GM21786 (cell line): ENCODE data around the gene EXOC2.
"Not testable (repeated sequence)": the region's sequence is repeated elsewhere in the genome, so short reads cannot be mapped to it uniquely, and the experiment has no call there.

Experiments
- ATAC-seq: cut with Tn5 transposase; IDR thresholded peaks from one replicate; pipeline ENCODE4 v1.9.1; 2021; ENCODE audit not compliant: unreplicated experiment

Gene EXOC2

DNA sequence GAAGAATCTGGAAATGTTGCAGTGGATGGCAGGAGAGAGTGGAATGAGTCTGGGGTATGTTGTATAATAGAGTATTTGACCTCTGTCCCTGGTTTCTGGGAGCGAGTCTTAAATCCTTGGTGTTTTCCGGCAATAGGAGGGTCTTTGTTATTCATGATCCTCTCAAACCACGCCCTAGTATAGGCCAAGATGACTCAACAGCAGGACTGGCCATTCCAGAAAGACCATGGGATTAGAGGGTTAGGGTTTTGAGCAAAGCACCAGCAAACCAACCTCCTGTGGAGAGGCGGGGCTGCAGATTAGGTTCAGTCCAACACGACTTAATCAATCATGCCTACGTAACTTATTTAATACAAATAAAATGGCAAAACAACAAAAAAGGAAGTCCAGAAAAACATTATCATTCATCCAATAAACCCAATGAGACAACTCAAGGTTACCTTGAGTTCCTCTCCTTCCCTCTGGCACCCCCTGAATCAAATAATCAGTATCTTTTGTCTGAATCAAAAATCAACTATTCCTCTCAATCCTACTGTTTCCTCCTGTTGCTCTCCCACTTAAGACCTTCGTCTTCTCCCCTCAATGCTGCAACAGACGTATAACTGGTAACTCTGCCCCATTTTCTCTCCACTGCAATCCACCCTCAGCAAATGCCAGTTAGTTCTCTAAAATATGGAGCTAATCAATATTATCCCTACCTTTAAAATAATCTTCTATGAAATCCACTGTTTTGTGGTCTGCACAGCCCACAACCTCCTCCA lies 51.5 kb downstream of the EXOC2 start:
- ATAC-seq = no peak

DNA sequence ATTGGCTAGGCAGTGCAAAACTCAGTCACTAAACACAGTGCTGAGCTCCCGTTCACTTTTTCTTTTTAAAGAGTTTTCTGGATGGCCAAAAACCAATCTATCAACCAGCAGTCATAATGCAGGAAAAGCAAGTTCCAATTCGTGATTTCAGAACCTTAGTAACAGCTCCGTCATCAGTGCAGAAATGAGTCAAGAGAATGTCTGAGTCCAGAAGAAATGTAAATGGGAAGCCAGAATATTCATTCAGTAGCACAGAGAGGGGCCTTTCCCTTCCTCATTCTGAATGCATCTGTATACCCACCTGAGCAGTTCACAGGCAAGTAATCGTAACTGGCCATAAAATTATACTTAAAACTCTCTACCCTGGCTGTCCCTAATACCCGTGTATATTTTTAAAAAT lies 56.5 kb downstream of the EXOC2 start:
- ATAC-seq = peak; percentile 86

DNA sequence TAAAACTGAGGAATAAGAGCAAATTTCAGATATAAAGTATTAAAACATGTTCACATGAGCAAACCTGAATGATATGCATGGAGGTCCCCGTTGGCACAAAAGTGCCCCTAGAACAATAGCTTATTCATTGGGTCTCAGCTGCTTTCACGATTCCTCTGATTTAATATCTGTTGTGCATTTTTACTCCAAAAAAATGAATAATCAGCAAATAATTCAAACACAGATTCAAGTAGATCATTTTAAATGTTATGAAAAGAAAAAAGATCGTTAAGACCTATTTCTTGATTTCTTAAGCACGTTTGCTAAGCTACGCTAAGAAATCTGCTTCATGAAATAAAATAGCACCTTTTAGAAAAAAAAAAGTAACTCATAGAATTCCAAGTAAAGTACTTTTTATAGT lies 57.7 kb downstream of the EXOC2 start:
- no peak for ATAC-seq

DNA sequence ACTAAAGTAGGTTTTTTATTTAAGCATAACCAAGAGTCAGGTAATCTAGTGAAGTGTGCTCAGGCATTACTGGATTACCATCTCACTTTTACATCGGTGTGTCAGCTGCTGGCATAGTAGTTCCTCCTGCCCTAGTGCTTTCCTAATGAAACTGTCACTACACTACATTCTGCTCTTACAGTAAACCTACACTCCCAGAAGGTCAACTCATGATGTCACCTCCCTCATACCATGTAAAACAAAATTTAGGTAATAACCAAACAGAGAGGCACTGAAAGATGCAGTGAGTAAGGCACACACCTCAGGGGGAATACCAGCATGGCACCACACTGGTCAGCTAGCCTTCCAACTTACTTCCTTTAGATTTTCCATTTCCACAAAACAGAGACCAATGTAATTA lies 59.3 kb downstream of the EXOC2 start:
- ATAC-seq = no peak

DNA sequence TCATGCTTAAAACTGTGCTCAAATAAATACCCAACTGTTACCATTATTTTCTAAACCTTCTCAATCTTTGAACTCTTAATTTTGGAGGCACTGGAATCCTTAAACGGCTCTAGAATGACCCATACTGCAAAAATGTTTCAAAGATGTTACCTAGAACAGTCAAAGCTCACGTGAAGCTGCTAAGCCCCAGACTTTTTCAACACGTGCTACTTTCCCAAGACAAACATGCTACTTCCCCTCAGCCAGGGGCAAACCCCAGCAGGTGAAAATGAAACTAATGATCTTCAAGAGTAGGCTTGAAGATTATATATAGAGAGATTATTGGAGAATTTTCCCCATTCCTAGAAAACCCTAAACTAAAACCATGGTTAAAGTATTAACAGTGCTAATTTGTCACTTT lies 64.2 kb downstream of the EXOC2 start:
- no peak for ATAC-seq

DNA sequence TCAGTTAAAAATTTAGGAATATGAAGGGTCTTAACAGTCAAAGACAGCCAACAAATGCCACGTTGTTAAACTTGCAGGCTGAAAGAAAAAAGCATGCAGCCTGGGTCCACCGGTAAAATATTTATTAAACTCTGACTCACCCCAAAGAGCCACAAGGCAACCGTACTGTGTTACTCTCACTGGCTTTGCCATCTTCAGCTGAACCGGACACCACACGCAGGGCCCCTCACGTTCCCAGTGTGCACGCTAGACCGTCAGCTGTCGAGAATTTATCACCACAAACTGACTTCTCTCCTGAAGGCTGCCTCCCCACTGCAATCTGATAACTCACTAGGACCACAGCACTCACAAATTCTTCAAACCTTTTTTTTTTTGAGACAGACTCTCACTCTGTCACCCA lies 66.7 kb downstream of the EXOC2 start:
- no peak for ATAC-seq

DNA sequence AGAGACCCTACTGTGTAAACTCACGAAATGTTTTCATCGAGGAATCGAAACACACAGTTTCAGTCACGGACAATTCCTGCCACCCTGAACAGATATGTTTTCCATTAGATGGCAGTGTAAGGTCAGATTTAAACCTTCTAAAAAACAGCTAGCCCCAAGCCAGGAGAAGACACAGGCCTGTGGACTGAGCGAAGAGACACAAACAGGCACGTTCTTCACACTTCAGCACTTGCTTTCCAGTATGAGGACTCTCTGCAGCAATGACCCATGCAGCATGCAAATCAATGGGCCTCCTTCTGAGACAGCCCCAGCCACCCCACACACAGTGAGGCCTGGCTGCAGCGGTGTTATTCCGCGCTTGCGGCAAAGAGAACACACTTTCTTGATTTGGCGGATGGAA lies 68.0 kb downstream of the EXOC2 start:
- ATAC-seq = no peak

DNA sequence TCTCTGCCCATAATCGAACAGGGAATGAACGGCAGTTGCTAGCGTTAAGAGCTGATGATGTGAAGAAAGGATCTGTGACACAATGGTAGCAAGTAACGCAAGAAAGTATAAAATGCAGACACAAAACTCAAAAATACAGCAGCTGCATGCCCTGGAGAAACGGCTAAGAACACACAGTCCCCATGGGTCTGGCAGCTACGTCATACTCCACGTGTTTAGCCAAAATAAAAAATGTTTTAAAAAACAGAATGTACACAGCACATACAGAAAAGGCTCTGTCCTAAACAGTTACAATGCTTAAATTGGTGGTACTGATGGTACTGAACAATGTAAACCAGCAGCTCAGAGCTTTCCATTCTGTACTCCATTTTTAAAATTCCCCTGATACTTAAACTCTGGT lies 70.5 kb downstream of the EXOC2 start:
- no peak for ATAC-seq

DNA sequence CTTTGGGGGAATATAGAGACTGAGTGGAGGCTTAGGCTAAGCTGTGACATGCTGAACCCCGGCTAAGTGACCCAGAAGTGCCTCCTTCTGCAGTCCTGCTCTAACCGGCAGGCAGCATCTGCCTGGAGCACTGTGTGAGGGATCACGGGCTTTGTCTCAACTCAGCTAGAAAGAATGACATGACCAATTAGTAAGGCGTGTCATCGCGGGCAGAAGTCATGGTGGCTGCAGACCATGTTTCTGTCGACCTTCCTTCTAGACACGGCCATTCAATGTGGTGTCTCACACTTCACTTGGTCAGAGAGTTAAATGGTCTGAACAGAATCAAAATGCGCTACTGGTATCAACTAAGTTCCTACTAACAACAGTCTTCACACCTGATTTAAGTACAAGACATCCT lies 71.0 kb downstream of the EXOC2 start:
- no peak for ATAC-seq

DNA sequence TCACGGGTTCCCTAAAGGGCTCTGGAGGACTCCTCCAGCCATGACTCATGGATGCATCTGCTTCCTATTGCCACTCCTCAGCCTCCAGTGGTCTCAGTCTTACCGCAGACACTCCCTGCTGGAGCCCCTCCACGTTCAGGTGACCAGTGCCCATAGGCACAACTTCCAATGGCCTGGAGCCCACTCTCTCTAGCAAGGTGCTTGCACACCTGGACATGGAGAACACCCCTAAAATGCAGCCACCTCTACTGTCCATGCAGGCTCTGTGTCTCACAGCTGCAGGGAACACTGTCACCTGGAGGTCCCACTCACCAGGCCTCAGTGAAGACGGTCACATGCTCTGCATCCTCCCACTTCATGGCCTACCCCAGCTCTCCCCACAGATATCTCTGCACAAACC lies 72.0 kb downstream of the EXOC2 start:
- no peak for ATAC-seq

DNA sequence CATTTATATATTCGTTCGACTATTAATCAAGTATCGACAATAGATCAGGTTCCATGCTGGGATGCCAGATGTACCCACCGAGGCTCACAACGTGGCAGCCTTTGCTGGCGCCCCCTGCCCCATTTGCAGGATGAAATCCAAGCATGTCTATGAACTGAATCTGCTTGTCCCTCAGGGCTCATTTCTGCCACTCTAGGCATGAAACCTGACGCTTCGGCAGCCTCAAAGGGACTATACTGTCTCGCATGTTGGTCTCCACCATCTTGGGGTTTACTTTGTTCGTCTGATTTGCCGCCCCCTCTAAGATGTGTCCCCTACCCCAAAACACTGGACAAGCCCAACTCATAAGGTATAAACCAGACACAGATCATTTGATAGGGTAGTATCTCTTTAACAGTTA lies 72.8 kb downstream of the EXOC2 start:
- ATAC-seq = no peak

DNA sequence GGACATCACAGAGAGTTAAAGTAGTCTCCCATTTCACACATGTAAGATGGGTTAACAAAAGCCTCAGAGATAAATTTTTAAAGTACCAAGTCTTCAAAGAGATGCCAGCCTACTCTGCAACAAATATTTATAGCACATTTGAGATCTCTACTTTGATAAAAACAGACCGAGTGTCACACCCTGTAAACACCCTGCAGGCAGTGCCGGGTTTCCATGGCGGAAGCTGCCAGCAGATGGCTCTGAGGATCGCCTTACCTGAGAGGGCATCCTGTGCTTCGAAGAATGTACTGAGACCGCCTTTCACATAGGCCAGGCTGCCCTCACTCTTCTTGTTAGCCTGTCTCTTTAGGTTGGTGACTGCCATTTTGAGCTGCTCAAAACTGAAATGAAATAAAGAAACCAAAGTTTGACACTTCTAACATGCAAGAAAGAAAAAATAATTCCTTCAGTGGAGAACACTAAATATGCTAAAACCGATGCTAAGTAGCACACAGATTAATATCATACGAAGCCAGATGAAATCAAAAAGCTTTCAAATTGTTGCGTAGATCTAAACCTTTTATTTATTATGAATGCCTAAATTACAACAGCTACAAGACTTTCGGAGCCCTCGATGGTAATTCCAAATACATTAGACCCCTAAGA lies 75.4 kb downstream of the EXOC2 start:
- no peak for ATAC-seq

DNA sequence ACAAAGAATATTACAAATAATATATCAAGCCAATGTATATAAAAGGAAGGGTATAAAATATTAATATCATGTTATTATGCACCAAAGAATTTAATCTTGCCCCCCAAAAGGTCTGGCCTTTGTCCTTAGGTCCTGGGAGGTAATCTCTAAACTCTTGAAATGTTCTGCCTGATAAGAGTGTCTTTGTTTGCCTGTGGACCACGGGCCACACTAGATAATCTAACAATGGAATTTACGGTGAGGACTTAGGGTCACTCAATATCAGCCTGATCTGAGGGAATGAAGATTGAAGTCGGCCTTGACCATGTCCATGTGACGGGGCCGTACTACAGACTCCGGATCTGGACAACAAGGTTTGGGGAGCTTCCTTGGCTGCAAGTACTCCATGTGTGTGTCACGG lies 79.0 kb downstream of the EXOC2 start:
- no peak for ATAC-seq

DNA sequence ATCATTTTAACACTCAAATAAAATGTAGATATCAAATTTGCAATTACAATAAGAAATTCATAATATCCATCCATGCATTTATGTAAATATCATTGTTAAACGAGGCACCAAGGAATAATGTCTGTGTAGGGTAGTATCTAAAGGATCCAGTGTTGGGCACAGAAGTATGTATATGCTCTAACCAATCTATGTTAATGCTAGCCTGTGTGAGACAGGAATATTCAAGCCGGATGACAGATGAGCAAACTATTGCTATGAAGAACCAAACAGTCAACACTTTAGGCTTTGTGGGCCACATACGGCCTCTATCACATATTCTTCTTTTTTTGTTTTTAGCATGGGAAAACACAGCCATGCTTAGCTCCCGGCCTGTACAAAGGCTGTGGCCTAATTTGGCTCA lies 81.0 kb downstream of the EXOC2 start:
- ATAC-seq = no peak

DNA sequence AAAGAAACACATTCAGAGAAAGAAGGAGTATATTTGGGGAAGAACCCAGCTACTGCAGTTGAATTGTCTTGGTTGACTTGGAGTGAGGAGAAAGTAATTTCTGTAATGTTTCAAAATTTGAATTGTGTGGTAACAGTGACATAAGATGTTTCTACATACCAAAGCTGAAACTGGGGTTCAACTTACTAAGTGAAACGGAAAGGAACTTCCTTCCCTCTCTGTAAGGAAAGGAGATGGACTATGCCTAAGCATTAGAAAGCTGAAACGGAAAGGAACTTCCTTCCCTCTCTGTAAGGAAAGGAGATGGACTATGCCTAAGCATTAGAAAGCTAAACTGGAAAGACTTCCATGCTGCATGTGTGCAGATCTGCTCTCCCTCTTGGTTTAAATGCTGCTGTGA lies 82.1 kb downstream of the EXOC2 start:
- no peak for ATAC-seq

DNA sequence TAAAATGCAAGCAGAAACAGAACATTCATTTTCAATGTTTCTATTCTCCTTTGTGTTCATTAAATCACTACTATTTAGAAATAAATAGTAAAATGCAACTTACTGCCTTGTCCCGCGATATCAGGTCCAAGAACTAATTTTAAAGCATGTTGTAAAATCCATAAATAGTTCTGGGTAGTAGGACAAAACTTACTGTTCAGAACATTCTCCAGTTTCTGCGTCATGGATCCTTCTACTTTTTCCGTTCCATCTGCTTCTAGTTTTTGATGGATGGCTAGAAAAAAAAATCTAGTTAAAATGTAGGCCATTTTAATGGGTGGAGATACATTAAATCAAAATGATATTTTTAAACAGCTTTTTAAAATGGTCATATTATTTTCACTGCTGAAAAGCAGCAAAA lies 83.0 kb downstream of the EXOC2 start:
- no peak for ATAC-seq

DNA sequence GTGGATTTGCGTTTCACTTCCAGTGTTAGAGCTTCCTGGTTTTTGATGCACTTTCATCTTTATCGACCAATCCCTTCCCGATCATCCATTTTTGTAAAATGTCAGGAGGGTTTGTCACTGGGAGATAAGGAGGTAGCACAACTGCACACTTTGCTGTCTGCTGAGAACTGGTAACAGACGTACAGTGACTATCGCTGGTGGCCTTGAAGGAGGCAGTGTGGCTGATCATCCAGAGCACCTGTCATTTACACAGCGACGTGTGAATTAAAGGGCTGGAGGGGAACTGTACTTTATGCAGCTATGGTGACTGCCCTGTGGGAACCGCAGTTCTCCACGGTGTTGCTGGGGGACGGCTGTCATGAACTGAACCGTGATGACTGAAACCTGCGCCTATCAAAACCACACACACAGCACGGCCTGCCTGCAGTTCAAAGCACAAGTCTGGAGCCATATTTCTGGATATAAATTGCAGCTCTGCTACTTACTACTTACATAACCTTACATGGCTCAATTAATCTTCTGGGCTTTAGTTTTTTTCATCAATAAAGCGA lies 86.0 kb downstream of the EXOC2 start:
- no peak for ATAC-seq

DNA sequence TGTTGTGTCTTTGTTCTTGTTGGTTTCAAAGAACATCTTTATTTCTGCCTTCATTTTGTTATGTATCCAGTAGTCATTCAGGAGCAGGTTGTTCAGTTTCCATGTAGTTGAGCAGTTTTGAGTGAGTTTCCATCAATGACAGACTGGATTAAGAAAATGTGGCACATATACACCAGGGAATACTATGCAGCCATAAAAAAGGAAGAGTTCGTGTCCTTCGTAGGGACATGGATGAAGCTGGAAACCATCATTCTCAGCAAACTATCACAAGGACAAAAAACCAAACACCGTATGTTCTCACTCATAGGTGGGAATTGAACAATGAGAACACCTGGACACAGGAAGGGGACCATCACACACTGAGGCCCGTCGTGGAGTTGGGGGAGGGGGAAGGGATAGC lies 87.0 kb downstream of the EXOC2 start:
- not testable (repeated sequence) for ATAC-seq

DNA sequence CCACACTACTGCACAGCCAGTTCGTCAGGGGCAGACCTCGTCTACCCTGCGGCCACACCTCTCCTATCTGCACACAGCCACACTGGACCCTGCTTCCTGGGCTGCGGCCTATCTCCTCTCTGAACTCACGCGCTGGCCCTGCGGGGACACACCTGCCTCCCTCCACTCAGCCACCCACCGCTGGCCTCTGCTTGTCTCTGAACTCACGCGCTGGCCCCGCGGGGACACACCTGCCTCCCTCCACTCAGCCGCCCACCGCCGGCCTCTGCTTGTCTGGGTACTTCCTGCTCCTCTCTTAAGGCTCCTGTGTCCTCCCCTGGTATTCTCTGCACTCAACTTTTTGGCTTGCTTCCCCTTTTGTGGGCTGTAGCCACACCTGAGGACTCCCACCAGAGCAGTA lies 88.4 kb downstream of the EXOC2 start:
- ATAC-seq = no peak

DNA sequence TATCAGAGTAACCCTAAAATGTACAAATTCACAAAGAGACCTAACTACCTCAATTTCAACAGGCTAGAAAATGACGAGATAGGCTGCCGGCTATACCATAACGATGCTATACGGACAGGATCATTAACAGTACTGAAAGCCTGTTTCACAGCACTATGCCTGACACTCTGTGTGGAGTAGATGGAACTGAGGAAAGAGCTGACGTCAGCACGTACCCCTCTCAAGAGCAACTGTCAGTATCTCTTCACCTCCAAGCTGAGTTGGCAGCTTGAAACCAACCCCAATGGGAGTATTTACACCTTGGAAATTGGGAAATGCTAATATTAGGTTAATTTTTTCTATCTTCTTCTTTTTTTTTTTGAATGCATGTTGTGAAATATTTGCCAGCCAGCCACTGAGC lies 89.7 kb downstream of the EXOC2 start:
- ATAC-seq = no peak

DNA sequence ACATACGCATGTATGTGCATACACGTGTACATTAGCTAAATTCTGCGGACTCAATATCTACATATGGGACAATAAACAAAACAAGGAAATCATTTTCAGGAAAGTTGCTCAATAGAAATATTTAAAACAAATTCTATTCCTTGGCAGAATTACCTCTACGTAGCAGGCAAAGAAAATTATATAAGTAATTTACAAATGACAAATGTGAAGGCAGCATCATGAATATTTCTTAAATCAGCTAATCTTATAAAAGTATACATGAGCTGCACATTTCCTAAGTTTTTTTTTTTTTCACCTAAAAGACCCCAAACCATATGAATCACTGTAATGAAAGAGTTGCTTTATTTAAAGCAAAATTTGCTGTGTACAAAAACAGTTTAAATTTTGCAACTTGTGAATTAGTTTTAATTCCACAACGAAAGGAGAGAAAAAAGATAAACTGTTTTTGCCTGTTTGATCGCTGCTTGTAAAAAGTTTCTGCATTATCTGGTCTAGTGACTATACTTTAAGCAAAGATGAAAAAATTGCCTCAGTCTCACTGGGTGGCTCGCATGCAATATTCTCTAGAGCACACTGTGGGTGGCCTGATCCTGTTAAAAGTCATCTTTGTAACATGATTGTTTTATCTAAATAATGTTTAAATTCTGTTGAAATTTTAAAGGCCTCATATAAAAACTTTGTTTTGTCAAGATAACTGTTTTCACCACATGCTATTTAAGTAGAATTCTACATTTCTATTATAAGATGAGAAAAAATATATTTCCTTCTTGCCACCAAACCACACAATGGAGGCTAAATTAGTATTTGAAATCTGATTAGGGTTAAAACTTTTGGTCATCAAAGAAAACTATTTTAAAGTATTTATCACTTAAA lies 93.1 kb downstream of the EXOC2 start:
- no peak for ATAC-seq

DNA sequence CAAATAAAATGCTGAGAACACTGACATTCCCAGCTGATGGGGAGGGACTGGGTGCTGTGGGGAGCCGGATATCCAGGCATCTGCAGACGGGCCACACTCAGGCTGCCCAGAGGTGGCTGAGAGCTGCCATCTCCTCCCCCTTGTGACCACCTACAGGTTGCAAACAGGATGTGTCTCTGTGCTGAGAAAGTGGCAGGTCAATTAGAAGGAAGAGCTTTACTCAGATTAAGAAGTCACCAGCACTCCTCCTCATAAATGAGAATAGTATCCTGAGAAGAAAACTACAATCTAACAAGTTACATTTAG lies 99.1 kb downstream of the EXOC2 start:
- no peak for ATAC-seq
